HEK293 (cell line): ENCODE data around the gene PALM.
A peak's percentile ranks its signal among the peaks of the same experiment; 100 is the strongest.

Experiments
- CTCF ChIA-PET: fragments of 350-600 bp; formaldehyde crosslinking; extraction: SDS; loops from one replicate; lab custom pipeline; 2021; ENCODE audit warnings: antibody characterized with exemption; lab: Yijun Ruan, JAX
- POLR2A ChIA-PET: fragments of 300-600 bp; formaldehyde crosslinking; extraction: SDS; loops from one replicate; lab custom pipeline; 2020; ENCODE audit warnings: antibody characterized with exemption, inconsistent platforms; lab: Yijun Ruan, JAX
- H3K27ac ChIP-seq: fragments of 200-500 bp; sonication (Bioruptor generic); 2 replicates; pipeline ENCODE4 v1.5.1; 2014; ENCODE audit warnings: low read depth, low read length, control low read depth, inconsistent platforms; ENCODE audit errors: extremely low read depth
- H3K36me3 ChIP-seq, 2 experiments: fragments of 200-500 bp in 1 of 2; sonication (Bioruptor generic) in 1 of 2; 1 replicate in 1 of 2; 2 replicates in 1 of 2; pipeline ENCODE4 v1.5.1; 2014 to 2017; ENCODE audit warnings: inconsistent platforms in 2 of 2, low read length in 2 of 2; ENCODE audit not compliant: control insufficient read depth in 2 of 2, insufficient read depth in 1 of 2
- H3K4me1 ChIP-seq: fragments of 200-500 bp; sonication (Bioruptor generic); 2 replicates; pipeline ENCODE4 v1.5.1; 2014; ENCODE audit warnings: mild to moderate bottlenecking, low read length, inconsistent platforms; ENCODE audit not compliant: control insufficient read depth, insufficient read depth
- H3K4me3 ChIP-seq: 2 replicates; pipeline ENCODE4 v1.5.1; 2011; ENCODE audit warnings: low read depth, mild to moderate bottlenecking, control low read depth, low read length, moderate library complexity
- H3K9me3 ChIP-seq: fragments of 200-500 bp; sonication (Bioruptor generic); 2 replicates; pipeline ENCODE4 v1.5.1; 2014; ENCODE audit warnings: low read depth, low read length, inconsistent platforms; ENCODE audit not compliant: control insufficient read depth, insufficient read depth
- PRDM1 ChIP-seq: fragments of 450-650 bp; formaldehyde crosslinking; IDR thresholded peaks from 2 replicates; pipeline ENCODE4; 2016; ENCODE audit warnings: missing biosample characterization, missing genetic modification characterization
- WT1 ChIP-seq: fragments of 450-650 bp; formaldehyde crosslinking; IDR thresholded peaks from 2 replicates; pipeline ENCODE4 v1.5.1; 2016; ENCODE audit warnings: missing biosample characterization, missing genetic modification characterization
- ZBTB20 ChIP-seq: fragments of 450-650 bp; formaldehyde crosslinking; IDR thresholded peaks from 2 replicates; pipeline ENCODE4 v1.5.1; 2016; ENCODE audit warnings: missing biosample characterization, missing genetic modification characterization
- ZNF114 ChIP-seq: fragments of 450-650 bp; formaldehyde crosslinking; IDR thresholded peaks from 2 replicates; pipeline ENCODE4 v1.5.0; 2017; ENCODE audit warnings: missing biosample characterization, missing genetic modification characterization
- ZNF335 ChIP-seq: fragments of 450-650 bp; formaldehyde crosslinking; conservative IDR thresholded peaks from 2 replicates; pipeline ENCODE4 v1.5.1; 2016; ENCODE audit warnings: missing biosample characterization, missing genetic modification characterization
- ZNF341 ChIP-seq: fragments of 450-650 bp; formaldehyde crosslinking; IDR thresholded peaks from 2 replicates; pipeline ENCODE4; 2016; ENCODE audit warnings: low read depth, missing biosample characterization, missing genetic modification characterization
- ZNF529 ChIP-seq: fragments of 450-650 bp; formaldehyde crosslinking; IDR thresholded peaks from 2 replicates; pipeline ENCODE4 v1.5.1; 2017; ENCODE audit warnings: missing genetic modification characterization, missing biosample characterization; ENCODE audit not compliant: insufficient replicate concordance
- ZNF560 ChIP-seq: fragments of 450-650 bp; formaldehyde crosslinking; IDR thresholded peaks from 2 replicates; pipeline ENCODE4 v1.5.1; 2017; ENCODE audit warnings: missing biosample characterization, missing genetic modification characterization, borderline replicate concordance
- ZNF621 ChIP-seq: fragments of 450-650 bp; formaldehyde crosslinking; IDR thresholded peaks from 2 replicates; pipeline ENCODE4 v1.5.1; 2017; ENCODE audit warnings: missing biosample characterization, missing genetic modification characterization
- ZNF768 ChIP-seq: fragments of 450-650 bp; formaldehyde crosslinking; IDR thresholded peaks from 2 replicates; pipeline ENCODE4 v1.5.1; 2018; ENCODE audit warnings: missing biosample characterization, mild to moderate bottlenecking, missing genetic modification characterization
- ZNF777 ChIP-seq: fragments of 450-650 bp; formaldehyde crosslinking; IDR thresholded peaks from 2 replicates; pipeline ENCODE4 v1.5.1; 2017; ENCODE audit warnings: missing biosample characterization, missing genetic modification characterization, borderline replicate concordance
- ZSCAN16 ChIP-seq: fragments of 450-650 bp; formaldehyde crosslinking; IDR thresholded peaks from 2 replicates; pipeline ENCODE4 v1.5.1; 2016; ENCODE audit warnings: missing biosample characterization, missing genetic modification characterization
- ZSCAN23 ChIP-seq: fragments of 450-650 bp; formaldehyde crosslinking; IDR thresholded peaks from 2 replicates; pipeline ENCODE4 v1.5.1; 2016; ENCODE audit warnings: missing biosample characterization, missing genetic modification characterization
- TF ChIP-seq, protein P1 (sequence below): fragments of 450-650 bp; formaldehyde crosslinking; IDR thresholded peaks from 2 replicates; pipeline ENCODE4 v1.5.1; 2017; ENCODE audit warnings: missing biosample characterization, mild to moderate bottlenecking, missing genetic modification characterization, moderate library complexity
- TF ChIP-seq, protein P2 (sequence below): fragments of 450-650 bp; formaldehyde crosslinking; IDR thresholded peaks from 2 replicates; pipeline ENCODE4 v1.5.1; 2016; ENCODE audit warnings: missing biosample characterization, missing genetic modification characterization, borderline replicate concordance
- TF ChIP-seq, protein P3 (sequence below): fragments of 450-650 bp; formaldehyde crosslinking; IDR thresholded peaks from 2 replicates; pipeline ENCODE4 v1.5.1; 2016; ENCODE audit warnings: missing biosample characterization, missing genetic modification characterization
- TF ChIP-seq, protein P4 (sequence below): fragments of 450-650 bp; formaldehyde crosslinking; IDR thresholded peaks from 2 replicates; pipeline ENCODE4 v1.5.1; 2017; ENCODE audit warnings: missing biosample characterization, missing genetic modification characterization

The PALM gene

DNA sequence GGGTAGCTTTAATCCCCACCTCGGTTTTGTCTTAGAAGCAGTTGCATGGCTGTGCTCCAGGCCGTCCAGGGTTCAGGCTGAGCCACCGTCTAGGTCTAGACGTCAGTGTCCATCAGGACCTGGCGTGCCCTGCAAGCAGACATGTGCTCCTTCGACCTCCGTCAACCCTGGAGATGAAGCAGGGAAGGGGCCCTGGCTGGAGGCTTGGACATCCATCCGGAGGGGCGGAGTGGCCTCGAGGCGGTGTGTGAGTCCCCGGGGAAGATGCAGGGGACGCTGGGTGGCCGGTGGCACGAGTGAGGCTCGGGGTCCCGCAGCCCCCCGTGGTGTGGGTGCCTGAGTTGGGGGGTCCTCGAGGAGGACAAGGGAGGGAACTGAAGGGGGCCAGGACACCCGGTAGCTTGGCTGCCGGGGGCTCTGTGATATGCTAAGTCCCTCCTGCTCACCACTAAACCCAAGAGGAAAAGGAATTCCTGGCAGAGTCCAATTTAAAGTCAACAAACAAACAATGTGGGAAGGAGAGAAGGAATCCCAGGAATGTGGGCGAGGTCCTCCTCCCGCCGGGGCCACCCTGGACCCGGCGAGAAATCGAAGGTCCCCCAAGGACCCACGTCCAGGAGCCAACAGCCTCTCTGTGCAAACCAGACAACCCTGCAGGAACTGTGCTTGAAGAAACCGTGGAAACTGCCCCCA lies 73.6 kb downstream of the PALM start (continued):
- TF ChIP-seq, protein P1, sequence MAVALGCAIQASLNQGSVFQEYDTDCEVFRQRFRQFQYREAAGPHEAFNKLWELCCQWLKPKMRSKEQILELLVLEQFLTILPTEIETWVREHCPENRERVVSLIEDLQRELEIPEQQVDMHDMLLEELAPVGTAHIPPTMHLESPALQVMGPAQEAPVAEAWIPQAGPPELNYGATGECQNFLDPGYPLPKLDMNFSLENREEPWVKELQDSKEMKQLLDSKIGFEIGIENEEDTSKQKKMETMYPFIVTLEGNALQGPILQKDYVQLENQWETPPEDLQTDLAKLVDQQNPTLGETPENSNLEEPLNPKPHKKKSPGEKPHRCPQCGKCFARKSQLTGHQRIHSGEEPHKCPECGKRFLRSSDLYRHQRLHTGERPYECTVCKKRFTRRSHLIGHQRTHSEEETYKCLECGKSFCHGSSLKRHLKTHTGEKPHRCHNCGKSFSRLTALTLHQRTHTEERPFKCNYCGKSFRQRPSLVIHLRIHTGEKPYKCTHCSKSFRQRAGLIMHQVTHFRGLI (tag by site-specific recombination), result no peak
- no peak for TF ChIP-seq PRDM1
- TF ChIP-seq ZNF621 (tag by site-specific recombination), result no peak
- no peak for TF ChIP-seq ZNF560 (tag by site-specific recombination)
- TF ChIP-seq, protein P2, sequence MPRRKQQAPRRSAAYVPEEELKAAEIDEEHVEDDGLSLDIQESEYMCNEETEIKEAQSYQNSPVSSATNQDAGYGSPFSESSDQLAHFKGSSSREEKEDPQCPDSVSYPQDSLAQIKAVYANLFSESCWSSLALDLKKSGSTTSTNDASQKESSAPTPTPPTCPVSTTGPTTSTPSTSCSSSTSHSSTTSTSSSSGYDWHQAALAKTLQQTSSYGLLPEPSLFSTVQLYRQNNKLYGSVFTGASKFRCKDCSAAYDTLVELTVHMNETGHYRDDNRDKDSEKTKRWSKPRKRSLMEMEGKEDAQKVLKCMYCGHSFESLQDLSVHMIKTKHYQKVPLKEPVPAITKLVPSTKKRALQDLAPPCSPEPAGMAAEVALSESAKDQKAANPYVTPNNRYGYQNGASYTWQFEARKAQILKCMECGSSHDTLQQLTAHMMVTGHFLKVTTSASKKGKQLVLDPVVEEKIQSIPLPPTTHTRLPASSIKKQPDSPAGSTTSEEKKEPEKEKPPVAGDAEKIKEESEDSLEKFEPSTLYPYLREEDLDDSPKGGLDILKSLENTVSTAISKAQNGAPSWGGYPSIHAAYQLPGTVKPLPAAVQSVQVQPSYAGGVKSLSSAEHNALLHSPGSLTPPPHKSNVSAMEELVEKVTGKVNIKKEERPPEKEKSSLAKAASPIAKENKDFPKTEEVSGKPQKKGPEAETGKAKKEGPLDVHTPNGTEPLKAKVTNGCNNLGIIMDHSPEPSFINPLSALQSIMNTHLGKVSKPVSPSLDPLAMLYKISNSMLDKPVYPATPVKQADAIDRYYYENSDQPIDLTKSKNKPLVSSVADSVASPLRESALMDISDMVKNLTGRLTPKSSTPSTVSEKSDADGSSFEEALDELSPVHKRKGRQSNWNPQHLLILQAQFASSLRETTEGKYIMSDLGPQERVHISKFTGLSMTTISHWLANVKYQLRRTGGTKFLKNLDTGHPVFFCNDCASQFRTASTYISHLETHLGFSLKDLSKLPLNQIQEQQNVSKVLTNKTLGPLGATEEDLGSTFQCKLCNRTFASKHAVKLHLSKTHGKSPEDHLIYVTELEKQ (tag by site-specific recombination), result no peak
- TF ChIP-seq, protein P3, sequence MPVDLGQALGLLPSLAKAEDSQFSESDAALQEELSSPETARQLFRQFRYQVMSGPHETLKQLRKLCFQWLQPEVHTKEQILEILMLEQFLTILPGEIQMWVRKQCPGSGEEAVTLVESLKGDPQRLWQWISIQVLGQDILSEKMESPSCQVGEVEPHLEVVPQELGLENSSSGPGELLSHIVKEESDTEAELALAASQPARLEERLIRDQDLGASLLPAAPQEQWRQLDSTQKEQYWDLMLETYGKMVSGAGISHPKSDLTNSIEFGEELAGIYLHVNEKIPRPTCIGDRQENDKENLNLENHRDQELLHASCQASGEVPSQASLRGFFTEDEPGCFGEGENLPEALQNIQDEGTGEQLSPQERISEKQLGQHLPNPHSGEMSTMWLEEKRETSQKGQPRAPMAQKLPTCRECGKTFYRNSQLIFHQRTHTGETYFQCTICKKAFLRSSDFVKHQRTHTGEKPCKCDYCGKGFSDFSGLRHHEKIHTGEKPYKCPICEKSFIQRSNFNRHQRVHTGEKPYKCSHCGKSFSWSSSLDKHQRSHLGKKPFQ, result no peak
- 0 out of 2 replicates have a peak, but pooled peaks have one; percentile 24 for TF ChIP-seq WT1 (tag by site-specific recombination)
- no peak for TF ChIP-seq ZNF114 (tag by site-specific recombination)
- peak; percentile 70; the same call in 1 of the 2 replicates for TF ChIP-seq ZNF777
- TF ChIP-seq ZSCAN23 (tag by site-specific recombination), result no peak
- peak; percentile 13; the same call in 1 of the 2 replicates for TF ChIP-seq ZBTB20 (tag by site-specific recombination)
- TF ChIP-seq ZSCAN16 (tag by site-specific recombination), result no peak
- no peak for TF ChIP-seq ZNF529 (tag by site-specific recombination)
- TF ChIP-seq, protein P4, sequence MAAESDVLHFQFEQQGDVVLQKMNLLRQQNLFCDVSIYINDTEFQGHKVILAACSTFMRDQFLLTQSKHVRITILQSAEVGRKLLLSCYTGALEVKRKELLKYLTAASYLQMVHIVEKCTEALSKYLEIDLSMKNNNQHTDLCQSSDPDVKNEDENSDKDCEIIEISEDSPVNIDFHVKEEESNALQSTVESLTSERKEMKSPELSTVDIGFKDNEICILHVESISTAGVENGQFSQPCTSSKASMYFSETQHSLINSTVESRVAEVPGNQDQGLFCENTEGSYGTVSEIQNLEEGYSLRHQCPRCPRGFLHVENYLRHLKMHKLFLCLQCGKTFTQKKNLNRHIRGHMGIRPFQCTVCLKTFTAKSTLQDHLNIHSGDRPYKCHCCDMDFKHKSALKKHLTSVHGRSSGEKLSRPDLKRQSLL (tag by site-specific recombination), result no peak
- TF ChIP-seq ZNF341, result no peak

DNA sequence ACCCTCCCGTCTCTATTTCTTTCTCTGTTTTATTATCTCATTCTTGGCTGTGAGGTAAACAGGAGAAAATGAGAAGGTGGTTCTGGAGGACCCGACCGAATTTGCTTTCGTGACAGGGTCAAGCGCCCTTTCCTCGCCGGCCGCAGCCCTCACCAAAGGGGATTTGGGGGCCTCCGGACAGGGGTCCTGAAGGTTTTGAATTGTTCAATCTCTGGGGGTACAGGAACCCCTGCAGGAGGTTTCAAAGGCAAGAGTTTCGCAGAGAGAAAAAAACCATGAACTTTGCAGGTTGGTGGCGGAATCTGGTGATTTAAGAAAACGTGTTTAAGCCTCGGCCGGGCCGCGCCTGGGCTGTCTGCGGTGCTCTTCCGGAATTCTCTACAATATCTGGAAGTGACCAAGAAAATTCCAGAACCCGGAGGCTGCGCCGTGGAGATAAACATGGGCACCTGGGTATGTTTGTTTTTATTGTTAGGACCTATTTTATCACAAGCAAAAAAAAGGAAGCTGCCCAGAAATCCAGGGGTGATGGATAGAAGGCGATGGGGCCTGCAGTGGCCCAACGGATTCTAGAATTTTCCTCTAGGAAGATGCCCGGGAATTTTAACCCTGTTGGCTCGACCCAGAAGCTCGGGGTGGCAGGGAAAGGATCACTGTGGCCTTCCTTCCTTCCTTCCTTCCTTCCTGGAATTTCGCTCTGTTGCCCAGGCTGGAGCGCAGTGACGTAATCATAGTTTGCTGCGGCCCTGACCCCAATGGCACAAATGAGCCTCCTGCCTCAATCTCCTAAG lies 74.3 kb downstream of the PALM start:
- no peaks in the 10 kb centered on the region for H3K4me1 ChIP-seq
- CTCF ChIA-PET, result interaction anchor here (0.6 to 1.6 kb wide), 3 partner anchors 10 to 438 kb away, joined by 3 to 5 read pairs (median 3); no protein-coding TSS in a partner anchor
- TF ChIP-seq ZNF335 (tag by site-specific recombination) (peak; percentile 75), ZNF768 (no peak)
- TF ChIP-seq, all 188 proteins: peak for 1
- no peak overlapping the region for H3K27ac ChIP-seq
- POLR2A ChIA-PET, result no interaction called here
- no peak overlapping the region for H3K4me3 ChIP-seq
- no peaks in the 10 kb centered on the region for H3K36me3 ChIP-seq
- H3K9me3 ChIP-seq, result no peaks in the 10 kb centered on the region
